Measurements from ENCODE around the gene C19orf67. TPM values are rescaled to one million over a fixed set of nuclear protein-coding genes. Genes with fewer than 3 reads are reported as not detected.

Gene C19orf67
- total and polyA plus RNA-seq, 2 of the 4 experiments (the other 2 are of a cell fraction) = not detected

GRCh38 chr19:14112809-14113385 is 27.3 kb upstream of the C19orf67 start:
- ATAC-seq (ENCODE audit: low read depth) (no peak), DNase-seq (no peak)
- H3K4me1 ChIP-seq (ENCODE audit: control insufficient read depth, insufficient read depth, low read length) = peaks cover 15% of the 10 kb centered on the region
- no CpG with 5 or more reads among the region's 12 CpGs for WGBS, 2 experiments (ENCODE audit: extremely low coverage in 2 of 2, insufficient read length in 1 of 2)
- in situ Hi-C loops (cut with MboI; ENCODE audit: low sequenced_read_pairs) = no loop called here
- dilution Hi-C loops (cut with HindIII; ENCODE audit: low sequenced_read_pairs, unreplicated experiment) = no loop called here
- no peaks in the 10 kb centered on the region for H3K9me3 ChIP-seq (ENCODE audit: control insufficient read depth, insufficient read depth, low read length)
- peak overlapping the region; percentile 56; the same call in 1 of the 2 replicates for H3K23ac ChIP-seq (ENCODE audit: low read depth, low read length)
- H3K79me1 ChIP-seq (ENCODE audit: low read depth in 1 of 2, low read length in 2 of 2) = peaks cover 13 to 72% of the 10 kb centered on the region in 2 experiments
- no peak for TF ChIP-seq RAD21 (IDR thresholded peaks at IDR 0.05; ENCODE audit: low read length)
- no peak for TF ChIP-seq NFE2L2 (IDR thresholded peaks at IDR 0.05; ENCODE audit: low read depth, low read length)
- TF ChIP-seq CEBPB (IDR thresholded peaks at IDR 0.05; ENCODE audit: low read depth, low read length) = no peak
- no peak for TF ChIP-seq BHLHE40 (IDR thresholded peaks at IDR 0.05; ENCODE audit: low read depth, low read length)
- no peak for TF ChIP-seq USF2 (IDR thresholded peaks at IDR 0.05; ENCODE audit: low read depth, low read length)
- no peak for TF ChIP-seq FOS (IDR thresholded peaks at IDR 0.05; ENCODE audit: low read depth, low read length)
- TF ChIP-seq SMC3 (IDR thresholded peaks at IDR 0.05; ENCODE audit: low read depth, low read length) = no peak
- TF ChIP-seq CTCF (conservative IDR thresholded peaks at IDR 0.05; ENCODE audit: low read depth, low read length) = no peak
- TF ChIP-seq RFX5 (IDR thresholded peaks at IDR 0.05; ENCODE audit: low read depth, low read length) = no peak
- no peak overlapping the region; the same call in 1 of the 2 replicates for H3K18ac ChIP-seq (ENCODE audit: low read depth, low read length)
- peak overlapping the region; percentile 78 for H3K4ac ChIP-seq (ENCODE audit: low read depth, low read length)
- H3K56ac ChIP-seq (ENCODE audit: extremely low read depth, insufficient read depth, low read length) = no peak overlapping the region
- peak overlapping the region; percentile 78 for H4K5ac ChIP-seq (ENCODE audit: low read depth, low read length)
- peaks cover 17% of the 10 kb centered on the region; the same call in 1 of the 2 replicates for H3K9me1 ChIP-seq (ENCODE audit: insufficient read depth, low read length)
- peaks cover 8% of the 10 kb centered on the region for H4K20me1 ChIP-seq (ENCODE audit: insufficient read depth, low read length)
- BruUV-seq (replicated peaks) = no TSS peak
- H2BK20ac ChIP-seq (ENCODE audit: low read depth, low read length) = no peak overlapping the region
- H3K36me3 ChIP-seq (ENCODE audit: control insufficient read depth, insufficient read depth, low read length) = no peaks in the 10 kb centered on the region
- ChIA-PET CTCF (no interaction called here), POLR2A (ENCODE audit: unreplicated experiment) (no interaction called here)
- peak overlapping the region; percentile 79 for H4K91ac ChIP-seq (ENCODE audit: insufficient read depth, low read depth, low read length)
- intact Hi-C loops (cut with micrococcal nuclease) = no loop called here
- H2BK5ac ChIP-seq (ENCODE audit: low read depth, low read length, poor library complexity, severe bottlenecking) = no peak overlapping the region
- peak overlapping the region; percentile 53; the same call in 1 of the 2 replicates for H2AK5ac ChIP-seq (ENCODE audit: low read depth, low read length)
- peak overlapping the region; percentile 49 for H3K27ac ChIP-seq (ENCODE audit: insufficient read depth, low read length)
- H3K4me2 ChIP-seq (ENCODE audit: low read depth, low read length) = peak overlapping the region; percentile 1; the same call in 1 of the 2 replicates
- no peak overlapping the region for H3K4me3 ChIP-seq (ENCODE audit: insufficient read depth, low read depth, low read length)
- peak overlapping the region; percentile 64 to 83 for H4K8ac ChIP-seq (ENCODE audit: low read depth in 2 of 2, low read length in 2 of 2)
- peak overlapping the region; percentile 57 for H3K14ac ChIP-seq (replicated peaks; ENCODE audit: low read depth, low read length)
- H3K27me3 ChIP-seq (ENCODE audit: control insufficient read depth, insufficient read depth, low read length) = no peaks in the 10 kb centered on the region
- no peak overlapping the region for H2BK15ac ChIP-seq (ENCODE audit: low read depth, low read length)
- H3K9ac ChIP-seq (ENCODE audit: low read depth, low read length) = no peak overlapping the region; the same call in 1 of the 2 replicates
- H2AK9ac ChIP-seq (replicated peaks; ENCODE audit: low read depth, low read length, poor library complexity) = peak overlapping the region; percentile 71
- H2BK120ac ChIP-seq (ENCODE audit: low read depth, low read length) = peak overlapping the region; percentile 10; the same call in 1 of the 2 replicates
- H2AFZ ChIP-seq (replicated peaks; ENCODE audit: low read length, poor library complexity) = peak overlapping the region; percentile 81

Measured in IMR-90 (cell line).